RWPE1 (cell line): ENCODE measurements around the gene ZNF740.

Source experiments
- CTCF ChIA-PET: fragments of 350-600 bp; sonication (Branson Sonifier 250); formaldehyde crosslinking; extraction: SDS; loops from one replicate; lab custom pipeline; 2021; lab: Yijun Ruan, JAX
- POLR2A ChIA-PET: fragments of 400-600 bp; formaldehyde crosslinking; extraction: SDS; loops from one replicate; lab custom pipeline; 2020; ENCODE audit warnings: antibody characterized with exemption; ENCODE audit not compliant: low non-redundant PET; lab: Yijun Ruan, JAX
- DNase-seq: peaks from one replicate; pipeline ENCODE4 v3.0.0; 2012; ENCODE audit warnings: low spot score
- H3K27ac ChIP-seq: fragments of 450-650 bp; 2 replicates; pipeline ENCODE4 v1.5.1; 2017
- CTCF ChIP-seq: fragments of 450-650 bp; conservative IDR thresholded peaks from 2 replicates; pipeline ENCODE4 v1.5.1; 2017; ENCODE audit warnings: low read depth, mild to moderate bottlenecking

Gene ZNF740

GRCh38 chr12:53208877-53209463, 28.4 kb downstream of the ZNF740 start:
- H3K27ac ChIP-seq = no peak overlapping the region
- ChIA-PET CTCF (no interaction called here), POLR2A (no interaction called here)
- no peak for TF ChIP-seq CTCF
- DNase-seq = no peak

GRCh38 chr12:53210843-53211242, 30.3 kb downstream of the ZNF740 start:
- TF ChIP-seq CTCF = no peak
- DNase-seq = no peak
- POLR2A ChIA-PET = interaction anchor here (0.6 kb wide), 1 partner anchor 15 kb away, joined by 3 read pairs; no protein-coding TSS in a partner anchor
- CTCF ChIA-PET = interaction anchor here (0.6 to 3.0 kb wide), 3 partner anchors 41 to 158 kb away, joined by 3 to 25 read pairs (median 11); partner anchors contain the start of gene ESPL1
- peak overlapping the region; percentile 7; the same call in 1 of the 2 replicates for H3K27ac ChIP-seq

DNA sequence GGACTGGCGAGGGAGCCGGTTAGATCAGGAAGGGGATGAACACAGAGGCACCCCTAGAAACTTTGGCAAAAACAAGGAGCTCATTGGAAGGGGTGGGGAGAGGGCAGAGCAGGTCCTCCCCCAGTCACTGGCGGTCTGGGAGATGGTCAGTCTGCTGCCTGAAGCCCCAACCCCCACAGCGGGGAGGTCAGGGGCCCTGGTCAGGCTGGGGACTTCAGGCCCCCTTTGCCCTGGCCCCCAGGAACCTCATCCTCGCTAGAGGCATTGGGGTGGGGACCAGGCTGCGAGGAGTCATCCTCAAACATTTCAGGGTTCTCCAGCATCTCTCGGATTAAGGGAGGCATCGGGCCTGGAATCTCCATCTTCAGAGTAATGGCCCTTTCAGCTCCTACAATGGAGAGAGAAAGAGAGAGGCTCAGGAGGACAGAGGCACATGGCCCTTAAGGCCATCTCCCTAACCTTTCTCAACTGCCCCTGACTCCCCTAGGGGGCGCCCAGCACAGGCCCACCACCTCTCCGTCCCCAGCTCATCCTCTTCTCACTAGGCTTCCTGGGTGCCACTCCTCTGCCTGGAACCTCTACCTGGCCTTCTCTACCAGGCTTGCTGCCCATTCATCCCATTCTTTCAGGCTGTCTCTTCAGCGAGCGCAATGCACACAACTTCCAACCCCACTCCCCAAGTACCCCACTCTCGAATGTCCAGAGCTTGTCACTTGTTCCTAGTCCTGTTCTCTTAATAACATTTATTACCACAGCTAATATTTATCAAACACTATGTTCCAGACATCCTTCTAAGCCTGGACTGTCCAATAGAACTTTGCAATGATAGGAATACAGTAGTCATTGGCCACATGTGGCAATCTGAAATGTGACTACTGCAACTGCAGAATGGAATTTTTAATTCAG, 31.2 kb downstream of the ZNF740 start:
- H3K27ac ChIP-seq = peak overlapping the region; percentile 7; the same call in 1 of the 2 replicates
- DNase-seq = no peak
- ChIA-PET POLR2A (no interaction called here), CTCF (interaction anchor here (0.6 to 3.0 kb wide), 7 partner anchors 40 to 1072 kb away, joined by 3 to 25 read pairs (median 4); partner anchors contain the start of genes AAAS and ESPL1)
- TF ChIP-seq CTCF = peak; percentile 19; the same call in 1 of the 2 replicates

DNA sequence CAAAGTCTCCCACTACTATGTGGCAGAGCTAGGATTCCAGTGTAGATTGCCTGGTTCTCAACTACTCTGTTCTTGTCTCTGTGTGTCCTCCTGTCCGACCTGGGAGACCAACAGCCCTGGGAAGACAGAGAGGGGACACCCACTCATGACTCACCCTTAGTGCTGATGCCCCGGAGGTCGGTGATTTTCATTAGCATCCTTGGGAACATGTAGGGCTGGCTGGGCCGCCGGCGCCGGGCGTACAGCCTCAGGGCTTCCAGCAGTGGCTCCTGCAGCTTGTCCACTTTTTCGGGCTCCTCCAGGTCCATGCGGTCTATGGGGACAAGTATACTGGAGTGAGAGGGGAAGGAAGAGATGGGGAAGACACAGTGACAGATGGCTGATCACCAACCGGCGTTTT, 32.4 kb downstream of the ZNF740 start:
- ChIA-PET POLR2A (interaction anchor here (1.3 kb wide), 1 partner anchor 38 kb away, joined by 3 read pairs; a partner anchor contains a TSS), CTCF (interaction anchor here (0.6 to 3.0 kb wide), 9 partner anchors 39 to 109 kb away, joined by 3 to 26 read pairs (median 11); partner anchors contain the start of genes AAAS, ESPL1 and PFDN5)
- no peak for DNase-seq
- TF ChIP-seq CTCF = no peak
- peak overlapping the region; percentile 99 for H3K27ac ChIP-seq

GRCh38 chr12:53213348-53213747, 32.8 kb downstream of the ZNF740 start:
- H3K27ac ChIP-seq = peak overlapping the region; percentile 99
- ChIA-PET CTCF (interaction anchor here (0.6 to 3.0 kb wide), 27 partner anchors 10 to 147 kb away, joined by 3 to 26 read pairs (median 6); partner anchors contain the start of genes AAAS, ESPL1, MYG1 and PFDN5), POLR2A (interaction anchor here (1.0 to 1.3 kb wide), 2 partner anchors 11 to 38 kb away, joined by 3 read pairs; a partner anchor contains a TSS)
- DNase-seq = peak; percentile 74
- TF ChIP-seq CTCF = peak; percentile 93

DNA sequence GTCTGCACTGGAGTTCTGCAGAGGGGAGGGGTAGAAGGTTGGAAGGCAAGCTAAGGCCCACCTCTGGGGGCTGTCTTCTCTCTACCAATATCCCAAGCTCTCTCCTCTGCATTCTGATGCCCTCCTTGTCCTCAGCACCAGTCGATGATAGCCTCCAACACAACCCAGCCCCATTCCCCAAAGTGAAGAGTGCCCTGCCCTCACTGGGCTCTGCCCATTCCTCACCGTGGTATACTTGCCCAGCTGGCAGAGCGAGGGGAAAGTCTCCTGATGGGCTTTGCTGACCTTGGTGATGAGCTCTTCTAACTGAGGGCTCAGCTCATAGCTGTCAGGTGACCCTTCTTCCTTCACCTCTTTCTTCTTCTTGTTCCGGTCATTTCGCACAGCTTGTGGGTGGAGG, 33.7 kb downstream of the ZNF740 start:
- peak overlapping the region; percentile 99 for H3K27ac ChIP-seq
- TF ChIP-seq CTCF = no peak
- no peak for DNase-seq
- ChIA-PET POLR2A (interaction anchor here (1.0 to 1.3 kb wide), 2 partner anchors 10 to 37 kb away, joined by 3 read pairs; a partner anchor contains a TSS), CTCF (interaction anchor here (0.9 to 2.6 kb wide), 16 partner anchors 11 to 148 kb away, joined by 3 to 26 read pairs (median 8); partner anchors contain the start of genes AAAS, MYG1 and PFDN5)
